ENCODE results near the gene RTP5. TPM values are rescaled to one million over a fixed set of nuclear protein-coding genes. Genes with fewer than 3 reads are reported as not detected.

RTP5 gene
- total RNA-seq, 1 experiment from 2014 or later, result not detected

Other genes starting within 250 kb of the RTP5 start
- gene THAP4, start 232.6 kb upstream of the RTP5 start, total RNA-seq (2014; rRNA removed; shearing (Covaris generic)), result 50.3 and 54.9 TPM in 2 replicates
- 80.9 and 105 TPM in 2 replicates for gene ATG4B, start 232.0 kb upstream of the RTP5 start, total RNA-seq (2014; rRNA removed; shearing (Covaris generic))
- gene DTYMK, start 182.9 kb upstream of the RTP5 start, total RNA-seq (2014; rRNA removed; shearing (Covaris generic)), result 115 and 177 TPM in 2 replicates
- 20.5 and 23.2 TPM in 2 replicates for gene ING5, start 167.7 kb upstream of the RTP5 start, total RNA-seq (2014; rRNA removed; shearing (Covaris generic))
- 7.4 and 26.9 TPM in 2 replicates for gene D2HGDH, start 135.1 kb upstream of the RTP5 start, total RNA-seq (2014; rRNA removed; shearing (Covaris generic))
- gene GAL3ST2, start 92.9 kb upstream of the RTP5 start, total RNA-seq (2014; rRNA removed; shearing (Covaris generic)), result not detected in 2 replicates
- gene NEU4, start 60.5 kb upstream of the RTP5 start, total RNA-seq (2014; rRNA removed; shearing (Covaris generic)), result not detected in 2 replicates
- not detected in 2 replicates for gene PDCD1, start 10.8 kb upstream of the RTP5 start, total RNA-seq (2014; rRNA removed; shearing (Covaris generic))

Measured in SJSA1 (cell line).